GM12872 (cell line): ENCODE measurements around the gene PEAK3.

Experiments used
- CTCF ChIP-seq: IDR thresholded peaks from 3 replicates; pipeline ENCODE4 v1.5.1; 2011; ENCODE audit warnings: low read depth, mild to moderate bottlenecking, low read length, moderate library complexity; ENCODE audit not compliant: insufficient read depth

PEAK3 gene

GRCh38 chr19:2236314-2237050, 45.5 kb downstream of the PEAK3 start, which contains the start of the genes PLEKHJ1 and SF3A2:
Gene PLEKHJ1, minus strand, starts transcription at chr19:2236329. Its CDS starts 81 bp downstream, at chr19:2236248.
Gene SF3A2, plus strand, starts transcription at chr19:2236824. Its CDS starts 6,595 bp downstream, at chr19:2243419.
- TF ChIP-seq CTCF = peak; percentile 99

- TF ChIP-seq CTCF = no peak
These were observed 46.0 kb downstream of the PEAK3 start for GRCh38 chr19:2236064-2236313.

- no peak for TF ChIP-seq CTCF
These were observed 46.5 kb downstream of the PEAK3 start for GRCh38 chr19:2235381-2236063.

GRCh38 chr19:2234996-2235380, 47.0 kb downstream of the PEAK3 start:
- TF ChIP-seq CTCF = no peak

- TF ChIP-seq CTCF = no peak
These were observed 48.2 kb downstream of the PEAK3 start for GRCh38 chr19:2233601-2234280.

GRCh38 chr19:2232286-2233151, 49.5 kb downstream of the PEAK3 start:
- no peak for TF ChIP-seq CTCF
